GM11168 (cell line): ENCODE data around the gene ANK3.

ENCODE experiments used
- in situ Hi-C: fragments of 300-500 bp; cut with MboI; formaldehyde crosslinking; loops from one replicate; pipeline ENCODE4 v1.12.0; 2022; ENCODE audit warnings: low sequenced_read_pairs; ENCODE audit not compliant: unreplicated experiment

Gene ANK3

DNA sequence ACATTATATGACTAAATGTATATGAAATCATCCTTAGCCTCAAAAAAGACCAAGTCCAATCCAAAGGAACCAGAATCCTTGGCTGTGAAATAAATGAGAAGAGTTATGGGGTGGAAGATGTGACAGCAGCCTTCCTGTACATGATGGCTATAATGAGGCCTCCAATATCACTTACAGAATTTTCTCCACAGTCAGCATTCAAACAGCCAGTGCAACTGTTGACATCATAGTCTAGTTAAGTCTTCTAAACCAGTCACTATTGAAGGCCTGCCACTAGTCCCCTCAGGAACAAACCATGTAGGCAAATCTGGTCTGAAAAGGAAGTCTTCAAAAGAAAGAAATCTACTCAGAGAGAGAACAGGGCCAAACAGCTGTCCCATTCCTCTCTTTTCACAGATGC, 263.8 kb downstream of the ANK3 start:
- in situ Hi-C loops, result no loop called here

DNA sequence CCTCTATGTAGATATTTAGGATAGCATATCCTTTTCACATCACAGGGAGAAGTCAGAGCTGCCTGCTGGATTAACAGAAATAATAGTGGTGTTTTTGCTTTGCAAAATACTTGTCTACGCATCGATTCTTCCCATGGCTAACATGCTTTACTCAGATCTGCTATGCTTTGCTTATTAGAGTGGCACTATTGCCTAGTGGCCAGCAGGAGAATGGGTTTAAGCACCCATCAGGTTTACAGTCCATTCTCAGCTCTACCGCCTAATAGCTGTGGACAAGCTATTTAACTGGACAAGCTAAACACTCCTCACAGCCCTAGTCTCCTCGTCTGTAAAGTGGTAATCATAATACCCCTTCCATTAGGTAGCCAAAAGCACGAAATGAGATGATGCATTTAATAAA, 265.1 kb downstream of the ANK3 start:
- in situ Hi-C loops, result loop anchor here (25.0 kb wide), 1 partner anchor 538 kb away; no protein-coding TSS in a partner anchor

DNA sequence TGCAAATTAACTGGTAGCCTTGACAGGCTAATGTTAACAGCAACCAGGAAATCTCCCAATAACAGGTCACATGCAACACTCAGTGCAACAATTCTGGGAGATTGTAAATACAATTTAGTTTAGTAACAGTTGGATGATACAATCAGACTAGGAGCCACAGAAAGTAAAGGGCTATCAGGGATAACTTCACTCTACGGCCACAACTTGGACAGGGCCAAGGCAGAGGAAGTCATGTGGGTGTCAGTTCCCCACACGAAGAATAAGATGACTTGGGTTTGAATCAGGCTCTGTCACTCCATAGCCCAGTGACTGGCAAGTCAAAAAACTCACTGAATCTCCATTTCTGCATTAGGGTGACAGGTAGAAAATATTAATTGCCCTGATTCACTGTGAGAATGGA, 266.0 kb downstream of the ANK3 start:
- in situ Hi-C loops, result loop anchor here (25.0 kb wide), 1 partner anchor 539 kb away; no protein-coding TSS in a partner anchor

DNA sequence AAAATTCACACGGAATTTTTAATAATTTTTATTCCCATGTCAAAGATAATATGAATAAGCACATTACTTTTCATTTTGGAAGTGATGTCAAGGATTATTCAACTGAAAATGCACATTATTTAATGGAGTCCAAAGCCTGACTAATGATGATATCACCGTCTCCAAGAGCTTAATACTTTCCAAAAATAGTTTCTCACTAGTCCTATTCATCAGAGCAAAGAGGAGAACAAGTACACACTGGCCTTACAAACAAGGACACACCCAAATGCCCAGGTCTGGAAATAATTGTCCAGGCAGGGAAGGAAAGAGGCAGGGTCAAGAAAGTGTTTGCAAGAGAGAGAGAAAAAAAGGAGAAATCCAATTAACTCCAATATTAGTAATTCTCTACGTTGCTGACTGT, 266.5 kb downstream of the ANK3 start:
- in situ Hi-C loops, result loop anchor here (25.0 kb wide), 1 partner anchor 539 kb away; no protein-coding TSS in a partner anchor

DNA sequence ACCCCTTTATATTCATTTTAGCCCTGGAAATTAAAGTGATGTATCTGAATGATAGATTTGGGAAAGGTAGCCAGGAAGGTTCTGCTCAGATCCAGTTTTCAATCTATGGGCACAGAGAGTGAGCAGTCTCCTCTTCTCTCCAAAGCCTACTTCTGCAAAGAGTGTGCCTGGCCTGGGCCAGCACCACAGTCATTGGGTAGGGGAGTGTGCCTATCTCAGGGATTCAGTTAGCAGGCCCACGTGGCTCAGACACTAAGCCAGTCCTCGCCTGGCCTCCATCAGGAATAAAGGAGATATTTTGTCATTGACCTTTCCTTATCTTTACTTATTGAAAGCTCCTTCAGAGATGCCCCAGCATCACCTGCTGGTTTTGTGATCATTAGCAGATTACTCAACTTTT, 267.5 kb downstream of the ANK3 start:
- in situ Hi-C loops, result loop anchor here (25.0 kb wide), 1 partner anchor 540 kb away; no protein-coding TSS in a partner anchor

GRCh38 chr10:60114765-60115586, 274.7 kb downstream of the ANK3 start:
- in situ Hi-C loops, result loop anchor here (25.0 kb wide), 1 partner anchor 547 kb away; no protein-coding TSS in a partner anchor

GRCh38 chr10:60110739-60111138, 278.9 kb downstream of the ANK3 start:
- in situ Hi-C loops, result loop anchor here (25.0 kb wide), 1 partner anchor 552 kb away; no protein-coding TSS in a partner anchor

DNA sequence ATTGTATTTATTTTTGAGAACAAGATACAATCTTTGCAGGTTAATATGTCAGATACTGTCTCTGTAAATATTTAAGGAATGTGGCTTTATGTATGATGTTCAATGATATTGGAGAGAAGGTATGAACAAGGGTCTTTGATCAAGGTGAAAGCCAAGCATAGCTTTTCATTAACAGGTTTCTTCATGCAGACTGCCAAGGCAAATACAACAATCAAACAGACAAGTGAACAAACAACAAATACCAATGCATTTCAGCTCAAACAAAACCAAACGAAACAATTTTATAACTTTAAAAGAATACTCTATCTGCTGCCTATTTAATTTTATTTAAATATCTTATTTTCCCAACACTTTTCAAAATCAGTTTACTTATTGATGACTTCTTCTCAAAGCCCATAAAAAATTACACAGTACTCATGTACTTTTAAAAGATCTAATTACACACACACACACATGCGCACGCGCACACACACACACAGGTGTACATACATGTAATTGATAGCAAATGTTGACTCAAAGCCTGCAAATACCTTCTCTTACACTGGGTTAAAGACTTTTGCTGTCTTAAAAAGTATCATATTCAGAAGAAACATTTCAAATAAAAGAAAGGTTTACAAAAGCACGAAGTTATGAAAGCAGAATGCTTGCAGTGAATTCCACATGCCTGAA, 282.2 kb downstream of the ANK3 start:
- in situ Hi-C loops, result loop anchor here (25.0 kb wide), 1 partner anchor 555 kb away; no protein-coding TSS in a partner anchor

- in situ Hi-C loops, result loop anchor here (25.0 kb wide), 1 partner anchor 557 kb away; no protein-coding TSS in a partner anchor
These were observed 284.4 kb downstream of the ANK3 start for GRCh38 chr10:60105295-60105695.

DNA sequence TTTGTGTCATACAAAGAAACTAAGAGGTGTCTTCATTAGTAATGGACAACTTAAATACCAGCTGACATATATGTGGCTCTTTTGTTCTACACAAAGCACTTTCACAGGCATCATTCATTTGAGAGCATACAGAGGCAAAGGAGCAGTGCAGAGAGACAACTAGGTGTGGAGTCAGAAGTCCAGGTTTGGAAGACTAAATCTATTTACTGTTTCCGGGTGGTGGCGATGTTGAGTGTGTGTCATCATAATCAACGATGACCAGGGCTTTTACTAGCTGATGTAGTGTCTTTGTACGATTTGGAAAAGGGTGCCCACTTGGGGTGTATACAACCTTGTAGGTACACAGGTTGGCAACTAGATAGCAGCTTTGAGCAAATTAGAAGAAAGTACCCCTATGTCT, 287.9 kb downstream of the ANK3 start:
- in situ Hi-C loops, result loop anchor here (25.0 kb wide), 1 partner anchor 560 kb away; no protein-coding TSS in a partner anchor

- in situ Hi-C loops, result loop anchor here (10.0 to 25.0 kb wide), 3 partner anchors 105 to 562 kb away; no protein-coding TSS in a partner anchor
These were observed 289.5 kb downstream of the ANK3 start for GRCh38 chr10:60099998-60100747.

GRCh38 chr10:60098677-60099601, 290.7 kb downstream of the ANK3 start:
- in situ Hi-C loops, result loop anchor here (10.0 kb wide), 2 partner anchors 106 to 336 kb away; no protein-coding TSS in a partner anchor

DNA sequence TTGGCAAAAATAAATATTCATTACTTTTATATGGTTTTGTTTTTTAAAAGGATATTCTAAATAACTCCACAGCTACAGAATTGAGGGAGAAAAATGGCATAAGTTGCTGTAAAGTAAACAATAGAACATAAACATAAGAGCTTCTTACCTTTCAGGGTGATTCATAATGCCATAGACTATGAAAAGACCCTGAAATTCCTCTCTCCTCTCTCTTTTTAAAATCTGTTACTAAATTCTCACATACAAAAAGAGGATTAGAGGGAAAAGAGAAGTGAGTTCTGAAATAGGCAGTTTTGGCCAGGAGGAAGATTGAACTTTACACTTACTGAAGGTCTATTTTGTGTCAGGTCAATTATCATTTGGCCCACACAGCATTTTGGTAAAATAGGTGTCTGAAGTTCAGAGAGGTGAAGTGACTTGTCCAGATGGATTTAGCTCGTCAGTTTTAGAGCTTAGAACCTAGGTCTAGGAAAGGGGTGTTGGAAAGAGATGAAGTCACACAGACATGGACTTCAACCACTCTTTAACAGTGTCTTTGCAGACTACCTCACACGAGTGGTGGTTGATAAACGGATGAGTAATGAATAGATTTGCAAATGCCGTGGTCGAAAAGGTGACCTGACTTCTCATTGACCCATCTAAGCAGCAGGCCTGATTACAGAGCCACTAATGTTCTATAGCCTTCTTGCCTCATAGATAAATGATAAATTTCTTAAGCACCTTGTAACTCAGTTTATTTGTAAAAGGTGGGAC, 292.7 kb downstream of the ANK3 start:
- in situ Hi-C loops, result loop anchor here (10.0 kb wide), 2 partner anchors 108 to 338 kb away; no protein-coding TSS in a partner anchor

- in situ Hi-C loops, result loop anchor here (10.0 kb wide), 2 partner anchors 111 to 341 kb away; no protein-coding TSS in a partner anchor
These were observed 296.4 kb downstream of the ANK3 start for GRCh38 chr10:60093317-60093716.

DNA sequence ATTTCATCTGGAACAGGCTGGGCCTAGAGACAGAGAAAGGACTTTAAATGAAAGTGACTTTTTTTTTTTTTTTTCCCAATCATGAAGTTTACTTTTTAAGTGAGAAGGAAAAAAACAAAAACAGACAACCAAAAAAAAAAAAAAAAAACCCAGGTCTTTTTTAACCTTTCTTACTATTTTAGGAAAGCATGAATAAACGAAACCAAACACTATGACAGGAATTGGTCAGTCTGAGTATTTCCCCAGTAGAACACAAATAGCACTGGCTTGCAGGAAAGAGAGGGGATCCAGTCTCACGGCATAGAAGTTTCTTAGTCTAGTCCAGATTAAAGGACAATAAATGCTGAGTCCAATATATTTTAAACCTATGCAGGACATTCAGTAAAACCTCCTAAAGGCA, 302.8 kb downstream of the ANK3 start:
- in situ Hi-C loops, result no loop called here

GRCh38 chr10:60086421-60086820, 303.3 kb downstream of the ANK3 start:
- in situ Hi-C loops, result no loop called here

- in situ Hi-C loops, result no loop called here
These were observed 306.8 kb downstream of the ANK3 start for GRCh38 chr10:60082744-60083344.

- in situ Hi-C loops, result no loop called here
These were observed 307.3 kb downstream of the ANK3 start for GRCh38 chr10:60082341-60082740.
